K562 (cell line): ENCODE data around the gene OTULIN. TPM values are rescaled to one million over a fixed set of nuclear protein-coding genes. Genes with fewer than 3 reads are reported as not detected.

Source experiments
- CBFB ChIP-seq: sonication (generic); formaldehyde crosslinking; IDR thresholded peaks from 2 replicates; pipeline ENCODE4 v1.4.0; 2020; ENCODE audit warnings: mild to moderate bottlenecking, missing genetic modification reagents
- CCNT2 ChIP-seq: IDR thresholded peaks from 2 replicates; pipeline ENCODE4 v1.6.1; 2011; ENCODE audit warnings: borderline replicate concordance, low read depth, mild to moderate bottlenecking, moderate library complexity, mixed read lengths, low read length; ENCODE audit not compliant: insufficient read length; ENCODE audit errors: extremely low read depth
- ELF1 ChIP-seq: fragments of 200-800 bp; sonication (Bioruptor generic); IDR thresholded peaks from 2 replicates; pipeline ENCODE4 v1.6.1; 2016; ENCODE audit warnings: missing genetic modification characterization, missing compliant biosample characterization
- EWSR1 ChIP-seq: fragments of 450-650 bp; IDR thresholded peaks from 2 replicates; pipeline ENCODE4 v1.6.1; 2018; ENCODE audit warnings: borderline replicate concordance, mild to moderate bottlenecking, low read depth, moderate library complexity; ENCODE audit not compliant: partially characterized antibody
- NR3C1 ChIP-seq: sonication (generic); formaldehyde crosslinking; IDR thresholded peaks from 2 replicates; pipeline ENCODE4 v1.8.1; 2022; ENCODE audit warnings: missing genetic modification reagents
- SMARCC2 ChIP-seq: fragments of 450-650 bp; IDR thresholded peaks from 2 replicates; pipeline ENCODE4 v1.6.1; 2017; ENCODE audit warnings: antibody characterized with exemption, moderate library complexity, mild to moderate bottlenecking, low read depth
- TRIM28 ChIP-seq: fragments of 450-650 bp; IDR thresholded peaks from 2 replicates; pipeline ENCODE4 v1.6.1; 2017
- XRCC4 ChIP-seq: IDR thresholded peaks from one replicate; pipeline ENCODE4 v1.6.1; 2011; ENCODE audit not compliant: insufficient read depth, insufficient read length; ENCODE audit errors: extremely low read depth
- ZNF224 ChIP-seq: sonication (generic); formaldehyde crosslinking; IDR thresholded peaks from 2 replicates; pipeline ENCODE4 v1.8.0; 2022; ENCODE audit warnings: mild to moderate bottlenecking, missing genetic modification reagents
- ZNF518B ChIP-seq: fragments of 250-450 bp; sonication (Bioruptor Pico); IDR thresholded peaks from 2 replicates; pipeline ENCODE4 v1.5.0; 2021; ENCODE audit warnings: mild to moderate bottlenecking, moderate library complexity
- polyA plus RNA-seq, 8 experiments: library from polyadenylated mRNA; depleted of rRNA in 4 of 8; stranded (reverse) in 5 of 8; unstranded in 3 of 8; fragments of >200 nt; fragmentation: Nextera tagmentation in 2 of 8; fragmentation: Illumina TruSeq in 1 of 8; extraction: Ambion mirVana in 2 of 8; extraction: Trizol in 1 of 8; gene quantifications; 2 replicates each; pipeline versions ENCODE4 v1.2.1 to v1.2.3, GENCODE V29; 2011 to 2014; ENCODE audit warnings: inconsistent platforms in 1 of 8, missing spikeins in 1 of 8
- total RNA-seq, 7 experiments: library from RNA; depleted of rRNA in 6 of 7; stranded (reverse); fragments of >200 nt in 6 of 7; fragmentation: Illumina TruSeq in 2 of 7; extraction: Trizol in 2 of 7; gene quantifications; 2 replicates each; pipeline versions ENCODE4 v1.2.1 to v1.2.3, GENCODE V29; 2011 to 2021; ENCODE audit warnings: low replicate concordance in 1 of 7
- TF ChIP-seq, protein P1 (sequence below), 2 experiments: IDR thresholded peaks; 2 replicates each; pipeline ENCODE4 v1.6.1; 2012; ENCODE audit warnings: improper control_type of control experiment in 2 of 2, low read depth in 2 of 2, low read length in 2 of 2, borderline replicate concordance in 1 of 2
- TF ChIP-seq, protein P2 (sequence below), 2 experiments: fragments of 450-650 bp in 1 of 2; sonication (generic) in 1 of 2; formaldehyde crosslinking in 1 of 2; IDR thresholded peaks; 2 replicates each; pipeline versions ENCODE4 v1.7.1 to v1.9.0; 2016 to 2022; ENCODE audit warnings: inconsistent platforms in 1 of 2, mild to moderate bottlenecking in 1 of 2, missing genetic modification reagents in 1 of 2

Gene OTULIN
- total and polyA plus RNA-seq, 9 of the 15 experiments (the other 6 are each of a cell fraction or from before 2014, with no cell fraction given) = 3.3 to 33.6 (median 20.1) TPM

DNA sequence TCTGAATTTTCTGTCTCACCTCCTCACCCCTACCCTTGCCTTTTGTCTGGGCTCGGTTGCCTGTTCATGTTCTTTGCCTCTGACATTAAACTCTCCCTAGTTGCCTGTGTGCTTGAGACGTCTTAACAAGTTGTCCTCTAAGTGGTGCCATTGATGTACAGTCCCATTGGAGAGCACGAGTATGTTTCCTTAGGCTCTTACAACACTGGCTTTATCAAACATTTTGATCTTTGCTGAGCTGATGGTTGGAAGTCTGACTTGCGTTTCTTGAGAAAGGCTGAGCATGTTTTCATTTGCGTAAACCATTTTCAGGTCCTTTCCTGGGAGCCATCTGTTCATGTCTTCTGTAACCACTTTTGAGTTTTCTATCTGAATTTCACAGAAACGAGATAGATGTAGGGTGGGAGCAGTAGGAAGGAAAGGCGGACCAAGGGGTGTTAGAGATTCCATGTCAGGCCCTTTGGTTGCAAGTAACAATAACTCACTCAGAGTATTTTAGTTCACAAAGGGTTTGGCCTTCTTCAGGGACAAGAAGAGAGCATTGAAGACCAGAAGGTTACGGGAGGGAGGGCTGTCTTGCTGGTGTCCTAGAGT, 35.4 kb downstream of the OTULIN start (continued):
- TF ChIP-seq ZNF518B (no peak), EWSR1 (no peak), TRIM28 (no peak), NR3C1 (CRISPR knock-in tag) (no peak), CBFB (CRISPR knock-in tag) (no peak), SMARCC2 (no peak), ZNF224 (CRISPR knock-in tag) (no peak), ELF1 (no peak), XRCC4 (no peak), CCNT2 (no peak)
- TF ChIP-seq, protein P1, sequence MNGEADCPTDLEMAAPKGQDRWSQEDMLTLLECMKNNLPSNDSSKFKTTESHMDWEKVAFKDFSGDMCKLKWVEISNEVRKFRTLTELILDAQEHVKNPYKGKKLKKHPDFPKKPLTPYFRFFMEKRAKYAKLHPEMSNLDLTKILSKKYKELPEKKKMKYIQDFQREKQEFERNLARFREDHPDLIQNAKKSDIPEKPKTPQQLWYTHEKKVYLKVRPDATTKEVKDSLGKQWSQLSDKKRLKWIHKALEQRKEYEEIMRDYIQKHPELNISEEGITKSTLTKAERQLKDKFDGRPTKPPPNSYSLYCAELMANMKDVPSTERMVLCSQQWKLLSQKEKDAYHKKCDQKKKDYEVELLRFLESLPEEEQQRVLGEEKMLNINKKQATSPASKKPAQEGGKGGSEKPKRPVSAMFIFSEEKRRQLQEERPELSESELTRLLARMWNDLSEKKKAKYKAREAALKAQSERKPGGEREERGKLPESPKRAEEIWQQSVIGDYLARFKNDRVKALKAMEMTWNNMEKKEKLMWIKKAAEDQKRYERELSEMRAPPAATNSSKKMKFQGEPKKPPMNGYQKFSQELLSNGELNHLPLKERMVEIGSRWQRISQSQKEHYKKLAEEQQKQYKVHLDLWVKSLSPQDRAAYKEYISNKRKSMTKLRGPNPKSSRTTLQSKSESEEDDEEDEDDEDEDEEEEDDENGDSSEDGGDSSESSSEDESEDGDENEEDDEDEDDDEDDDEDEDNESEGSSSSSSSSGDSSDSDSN (IDR thresholded peaks at IDR 0.05; ENCODE audit: borderline replicate concordance in 1 of 2, low read depth in 2 of 2, low read length in 2 of 2) = peak in 1 of 2 experiments; percentile 52; a peak in 1 of 4 replicates
- TF ChIP-seq, protein P2, sequence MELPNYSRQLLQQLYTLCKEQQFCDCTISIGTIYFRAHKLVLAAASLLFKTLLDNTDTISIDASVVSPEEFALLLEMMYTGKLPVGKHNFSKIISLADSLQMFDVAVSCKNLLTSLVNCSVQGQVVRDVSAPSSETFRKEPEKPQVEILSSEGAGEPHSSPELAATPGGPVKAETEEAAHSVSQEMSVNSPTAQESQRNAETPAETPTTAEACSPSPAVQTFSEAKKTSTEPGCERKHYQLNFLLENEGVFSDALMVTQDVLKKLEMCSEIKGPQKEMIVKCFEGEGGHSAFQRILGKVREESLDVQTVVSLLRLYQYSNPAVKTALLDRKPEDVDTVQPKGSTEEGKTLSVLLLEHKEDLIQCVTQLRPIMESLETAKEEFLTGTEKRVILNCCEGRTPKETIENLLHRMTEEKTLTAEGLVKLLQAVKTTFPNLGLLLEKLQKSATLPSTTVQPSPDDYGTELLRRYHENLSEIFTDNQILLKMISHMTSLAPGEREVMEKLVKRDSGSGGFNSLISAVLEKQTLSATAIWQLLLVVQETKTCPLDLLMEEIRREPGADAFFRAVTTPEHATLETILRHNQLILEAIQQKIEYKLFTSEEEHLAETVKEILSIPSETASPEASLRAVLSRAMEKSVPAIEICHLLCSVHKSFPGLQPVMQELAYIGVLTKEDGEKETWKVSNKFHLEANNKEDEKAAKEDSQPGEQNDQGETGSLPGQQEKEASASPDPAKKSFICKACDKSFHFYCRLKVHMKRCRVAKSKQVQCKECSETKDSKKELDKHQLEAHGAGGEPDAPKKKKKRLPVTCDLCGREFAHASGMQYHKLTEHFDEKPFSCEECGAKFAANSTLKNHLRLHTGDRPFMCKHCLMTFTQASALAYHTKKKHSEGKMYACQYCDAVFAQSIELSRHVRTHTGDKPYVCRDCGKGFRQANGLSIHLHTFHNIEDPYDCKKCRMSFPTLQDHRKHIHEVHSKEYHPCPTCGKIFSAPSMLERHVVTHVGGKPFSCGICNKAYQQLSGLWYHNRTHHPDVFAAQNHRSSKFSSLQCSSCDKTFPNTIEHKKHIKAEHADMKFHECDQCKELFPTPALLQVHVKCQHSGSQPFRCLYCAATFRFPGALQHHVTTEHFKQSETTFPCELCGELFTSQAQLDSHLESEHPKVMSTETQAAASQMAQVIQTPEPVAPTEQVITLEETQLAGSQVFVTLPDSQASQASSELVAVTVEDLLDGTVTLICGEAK (IDR thresholded peaks at IDR 0.05) = no peak
- TF ChIP-seq, protein P2 (CRISPR knock-in tag; IDR thresholded peaks at IDR 0.05) = no peak
